ENCODE results near the gene TAGLN3.

Gene TAGLN3

DNA sequence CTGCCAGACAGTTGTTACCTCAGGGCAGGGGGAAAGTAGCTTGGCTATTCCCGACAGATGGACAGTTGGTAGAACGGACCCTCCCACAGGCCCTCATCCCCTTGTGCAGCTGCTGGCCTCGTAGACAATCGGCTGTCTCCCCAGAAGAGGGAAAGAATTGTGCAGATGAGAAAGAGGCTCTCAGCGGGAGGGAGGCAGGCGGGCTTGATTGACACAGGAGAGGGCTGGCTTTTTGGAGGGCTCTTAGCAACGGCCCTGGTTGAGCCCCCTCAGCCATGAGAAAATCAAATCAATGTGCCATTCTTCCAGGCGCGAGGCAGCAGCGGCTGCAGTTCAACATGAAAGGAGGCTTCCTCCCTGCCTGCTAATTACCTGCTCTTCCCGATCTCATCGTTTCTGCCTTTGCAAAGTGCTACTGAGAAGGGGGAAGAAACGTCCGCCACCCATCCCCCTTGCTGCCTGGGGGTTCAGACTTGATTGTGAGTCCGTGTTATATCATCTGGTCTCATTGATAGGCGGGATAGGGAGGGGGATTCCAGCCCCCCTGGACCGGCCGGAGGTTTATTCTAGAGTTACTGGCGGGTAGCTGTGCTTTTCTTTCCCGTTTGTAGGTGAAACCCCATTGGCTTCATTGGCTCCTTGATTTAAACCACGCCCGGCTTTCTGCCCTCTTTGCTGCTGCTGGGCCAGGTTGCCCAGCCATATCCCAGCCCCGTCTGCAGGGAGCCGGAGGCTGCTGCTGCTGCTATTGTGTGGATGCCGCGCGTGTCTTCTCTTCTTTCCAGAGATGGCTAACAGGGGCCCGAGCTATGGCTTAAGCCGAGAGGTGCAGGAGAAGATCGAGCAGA, at the start of gene TAGLN3:
TAGLN3 (plus strand) TSS at position 287 of the 848 bp plus-strand sequence; CDS start at position 788, 501 bp downstream.
- no peak for DNase-seq (ENCODE audit: low read depth)

DNA sequence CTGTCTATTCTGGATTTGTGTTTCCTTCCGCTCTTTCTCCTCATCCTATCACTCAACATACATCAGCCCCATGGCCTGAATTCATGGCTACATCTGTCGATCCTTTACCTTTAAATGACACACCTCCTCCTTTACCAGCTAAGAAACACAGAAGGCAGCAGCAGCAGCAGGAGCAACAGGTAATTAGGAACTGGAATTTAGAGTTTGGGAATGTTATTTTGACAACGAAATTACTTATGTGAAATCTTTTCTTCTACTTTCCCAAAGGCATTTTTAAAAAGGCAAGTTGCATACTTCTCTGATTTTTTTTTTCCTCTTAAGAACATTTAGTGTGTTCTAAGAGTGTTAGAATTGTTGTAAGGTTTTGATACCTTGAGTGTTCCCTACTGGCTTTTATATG, 49.0 kb upstream of the TAGLN3 start:
- no peak for DNase-seq (ENCODE audit: low read depth)

GRCh38 chr3:111951032-111951431, 47.7 kb upstream of the TAGLN3 start:
- no peak for DNase-seq (ENCODE audit: low read depth)

- no peak for DNase-seq (ENCODE audit: low read depth)
Measured at GRCh38 chr3:111952086-111952485, 46.6 kb upstream of the TAGLN3 start.

GRCh38 chr3:111952866-111953450, 45.8 kb upstream of the TAGLN3 start:
- DNase-seq (ENCODE audit: low read depth) = no peak

DNA sequence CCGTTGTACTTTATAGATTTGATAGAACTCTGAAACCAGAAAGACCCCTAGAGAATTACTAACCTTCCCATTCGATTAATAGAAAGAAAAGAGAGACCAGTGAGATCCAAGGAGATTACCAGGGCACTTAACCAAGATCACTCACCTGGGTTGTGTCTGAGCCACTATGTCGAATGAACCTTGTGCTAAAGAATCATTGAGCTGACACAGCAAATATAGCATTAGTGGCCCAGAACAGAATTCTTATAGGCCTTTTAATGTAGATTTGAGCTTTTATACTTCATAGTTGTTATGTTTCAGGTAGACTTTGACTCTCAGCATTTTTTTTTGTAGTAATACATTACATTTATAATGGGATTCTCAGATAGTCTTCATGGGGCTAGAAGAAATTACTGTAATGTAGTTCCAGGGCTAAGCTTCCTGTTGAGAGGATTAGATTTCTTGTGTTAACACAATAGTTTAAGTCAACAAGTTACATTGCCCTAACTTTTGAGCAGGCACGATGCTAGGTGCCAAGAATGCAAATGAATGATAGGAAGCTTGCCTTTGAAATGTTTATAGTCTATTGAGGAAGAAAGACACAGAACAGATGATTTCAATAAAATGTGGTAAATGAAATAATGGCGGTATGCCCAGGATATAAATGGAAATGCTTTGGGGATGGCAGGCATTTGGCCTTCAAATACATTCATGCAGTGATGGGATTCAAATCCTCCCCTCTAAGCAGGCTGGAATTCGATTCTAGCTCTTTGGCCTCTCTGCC, 44.3 kb upstream of the TAGLN3 start:
- DNase-seq (ENCODE audit: low read depth) = peak; percentile 97

DNA sequence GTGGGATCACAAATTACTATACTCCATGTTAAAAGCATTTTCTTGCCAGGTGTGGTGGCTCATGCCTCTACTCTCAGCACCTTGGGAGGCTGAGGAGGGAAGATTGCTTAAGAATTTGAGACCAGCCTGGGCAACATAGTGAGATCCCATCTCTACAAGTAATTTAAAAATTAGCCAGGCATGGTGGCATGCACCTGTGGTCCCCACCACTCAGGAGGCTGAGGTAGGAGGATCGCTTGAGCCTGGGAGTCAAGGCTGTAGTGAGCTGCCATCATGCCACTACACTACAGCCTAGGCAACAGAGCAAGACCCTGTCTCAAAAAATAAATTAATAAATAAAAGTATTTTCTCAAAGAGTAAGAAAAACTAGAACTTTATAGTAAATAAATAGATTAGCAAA, 42.8 kb upstream of the TAGLN3 start:
- no peak for DNase-seq (ENCODE audit: low read depth)

GRCh38 chr3:111956449-111956848, 42.3 kb upstream of the TAGLN3 start:
- peak; percentile 12 for DNase-seq (ENCODE audit: low read depth)

DNA sequence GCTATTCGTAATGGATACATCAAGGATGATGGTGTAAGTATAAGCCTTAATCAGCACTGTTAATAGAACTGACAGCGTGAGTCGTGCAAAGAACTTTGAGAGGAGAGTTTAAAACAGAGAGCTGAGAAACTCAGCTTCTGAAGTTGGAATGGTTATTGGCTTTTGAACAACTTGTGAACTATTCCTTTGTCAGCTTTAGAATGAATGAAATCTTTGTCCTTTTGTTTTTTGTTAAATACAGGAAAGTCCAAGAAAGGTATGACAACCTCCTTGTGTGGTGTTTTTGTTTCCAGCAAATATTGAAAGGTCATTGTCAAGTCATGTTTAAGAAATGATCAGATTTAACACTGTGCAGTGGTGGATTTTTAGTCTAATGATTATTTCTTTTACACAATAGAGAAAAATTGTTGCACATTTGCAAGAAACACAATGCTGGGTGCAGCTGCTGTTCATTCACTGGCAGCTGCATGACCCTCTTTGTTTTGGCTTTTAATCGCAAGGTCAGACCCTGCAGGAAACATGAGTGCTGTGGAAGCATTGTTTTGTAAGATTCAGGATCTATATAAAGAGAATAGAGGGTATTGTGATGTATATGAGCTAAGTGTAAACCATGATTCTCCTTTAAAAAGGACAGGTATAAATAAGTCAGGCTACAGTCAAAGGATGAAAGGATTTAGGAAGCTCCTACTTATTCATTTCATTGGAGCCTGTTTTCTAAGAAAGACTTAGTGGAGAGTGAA, 41.6 kb upstream of the TAGLN3 start:
- DNase-seq (ENCODE audit: low read depth) = no peak

DNA sequence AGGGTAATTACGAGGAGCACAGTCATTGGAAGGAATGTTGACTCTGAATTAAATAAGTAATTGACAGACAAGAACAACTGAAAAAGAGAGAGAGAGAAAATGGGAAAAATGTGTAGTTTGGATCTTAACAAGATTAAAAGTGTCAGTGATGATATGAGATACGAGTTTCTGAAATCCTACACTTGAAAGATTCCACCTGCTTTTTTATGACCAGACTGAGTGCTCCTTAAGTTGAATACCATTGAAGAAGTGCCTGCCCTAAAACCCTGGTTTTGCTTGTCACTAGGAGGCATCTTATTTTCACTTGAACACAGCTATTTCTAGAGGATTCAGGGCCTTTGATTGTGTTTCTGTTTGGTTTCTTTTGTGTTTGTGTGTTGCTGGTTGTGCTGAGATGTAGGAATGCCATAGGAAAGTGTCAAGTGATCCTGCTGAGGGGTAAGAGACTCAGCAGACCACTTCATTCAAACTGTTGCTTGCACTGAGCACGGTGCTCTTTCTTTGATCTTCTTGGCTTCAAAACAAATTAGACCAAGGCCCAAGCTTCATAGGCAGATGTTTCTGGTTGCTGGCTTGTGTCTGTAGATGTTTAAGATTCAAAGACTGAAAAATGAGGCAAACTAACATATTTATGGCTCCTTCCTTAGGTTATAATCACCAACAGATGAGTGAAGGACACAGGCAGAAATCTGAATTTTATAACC, 37.1 kb upstream of the TAGLN3 start:
- peak; percentile 21 for DNase-seq (ENCODE audit: low read depth)

DNA sequence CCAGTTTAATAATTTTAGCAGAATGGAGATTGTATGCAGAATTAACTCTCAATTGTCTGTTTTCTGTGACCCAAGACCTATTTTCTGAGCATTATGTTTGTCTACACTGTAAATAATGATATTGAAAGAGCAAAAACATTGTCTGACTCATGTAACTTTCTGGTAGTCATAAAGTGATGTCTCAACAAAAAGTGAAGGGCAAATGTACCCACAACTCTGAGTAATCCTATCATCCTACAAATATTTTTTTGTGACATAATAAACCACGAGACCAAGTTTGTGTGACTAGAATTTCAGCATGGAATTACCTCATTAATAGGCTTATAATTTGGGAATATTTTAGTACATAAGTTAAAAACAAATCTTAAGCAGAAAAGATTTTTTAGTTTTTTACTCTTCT, 35.3 kb upstream of the TAGLN3 start:
- peak; percentile 70 for DNase-seq (ENCODE audit: low read depth)

DNA sequence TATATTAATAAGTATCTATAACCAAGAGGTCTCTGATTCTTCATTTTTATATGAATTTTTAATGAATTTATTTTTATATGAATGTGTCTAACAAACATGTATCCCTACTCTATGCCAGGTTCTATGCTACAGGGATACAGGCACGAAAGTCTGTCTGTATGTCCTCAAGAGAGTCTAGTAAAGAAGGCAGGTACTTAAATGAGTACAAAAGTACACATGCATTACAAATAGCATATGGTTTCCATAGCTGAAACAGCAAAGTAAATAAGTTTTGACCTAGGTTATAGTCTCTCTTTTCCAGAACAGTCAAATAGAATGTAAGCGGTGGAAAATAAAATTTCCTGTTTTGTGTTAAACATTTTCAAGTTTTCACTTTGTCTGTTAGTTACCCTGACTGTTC, 33.2 kb upstream of the TAGLN3 start:
- no peak for DNase-seq (ENCODE audit: low read depth)

DNA sequence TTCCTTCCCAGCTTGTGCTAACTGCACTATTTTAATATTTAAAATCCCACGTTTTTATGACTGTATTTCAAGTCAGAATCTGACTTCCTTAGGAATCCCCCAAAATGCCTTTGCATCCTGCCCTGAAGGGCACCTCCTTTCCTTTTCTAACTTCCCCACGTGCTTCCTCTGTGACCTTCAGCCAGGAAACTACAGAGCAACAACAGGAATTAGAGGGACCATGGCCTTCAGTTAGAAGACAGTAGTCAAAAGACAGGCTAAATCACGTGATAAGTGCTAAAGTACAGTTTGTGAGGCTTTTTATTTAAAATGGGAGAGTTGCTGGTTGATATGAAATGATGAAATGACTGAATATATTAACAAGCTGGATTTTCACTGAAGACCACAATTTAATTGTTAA, 31.7 kb upstream of the TAGLN3 start:
- DNase-seq (ENCODE audit: low read depth) = no peak

DNA sequence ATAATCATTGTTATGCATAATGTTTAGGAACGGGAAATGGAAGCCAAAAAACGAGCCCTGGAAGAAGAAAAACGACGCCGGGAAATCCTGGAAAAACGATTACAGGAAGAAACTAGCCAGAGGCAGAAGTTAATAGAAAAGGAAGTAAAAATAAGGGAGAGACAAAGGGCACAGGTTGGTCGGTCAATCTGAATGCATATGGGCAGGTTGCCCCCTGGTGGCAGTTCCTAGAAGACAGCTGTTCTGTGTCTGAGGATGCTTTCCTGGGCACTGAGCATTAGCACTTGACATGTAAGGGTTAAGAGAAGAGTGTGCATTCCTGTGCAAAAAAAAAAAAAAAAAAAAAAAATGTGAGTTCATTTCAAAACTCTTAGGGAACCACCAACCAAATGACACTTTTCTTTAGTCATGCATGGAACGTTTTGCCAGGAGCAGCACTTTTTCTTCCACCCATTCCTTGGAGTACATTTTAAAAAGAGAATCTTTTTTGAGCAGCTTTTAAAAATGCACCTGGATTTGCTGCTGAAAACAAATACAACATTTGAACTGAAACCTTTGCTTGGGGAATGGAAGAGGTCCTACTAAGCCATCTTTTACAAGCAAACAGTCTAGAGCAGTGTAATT, 31.0 kb upstream of the TAGLN3 start:
- peak; percentile 66 for DNase-seq (ENCODE audit: low read depth)

- DNase-seq (ENCODE audit: low read depth) = peak; percentile 23
Measured at GRCh38 chr3:111968319-111969054, 30.2 kb upstream of the TAGLN3 start.

DNA sequence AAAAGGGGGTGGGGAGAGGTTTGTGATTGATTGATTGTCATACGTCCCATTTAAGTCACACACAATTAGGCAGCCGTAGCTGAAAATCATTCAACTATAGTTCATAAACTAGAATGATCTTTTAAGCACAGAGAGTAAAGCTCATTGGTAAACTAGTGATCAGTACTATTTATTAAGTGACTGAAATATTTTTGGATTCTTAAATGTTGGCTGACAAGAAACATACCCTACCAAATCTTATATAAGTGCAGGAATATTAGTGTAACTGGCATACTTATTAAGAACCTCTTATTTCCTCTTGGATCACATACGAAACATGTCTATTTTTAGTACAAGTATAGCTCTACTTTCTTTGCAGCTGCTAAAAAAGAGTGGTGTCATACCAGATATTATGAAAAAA, 28.3 kb upstream of the TAGLN3 start:
- no peak for DNase-seq (ENCODE audit: low read depth)

DNA sequence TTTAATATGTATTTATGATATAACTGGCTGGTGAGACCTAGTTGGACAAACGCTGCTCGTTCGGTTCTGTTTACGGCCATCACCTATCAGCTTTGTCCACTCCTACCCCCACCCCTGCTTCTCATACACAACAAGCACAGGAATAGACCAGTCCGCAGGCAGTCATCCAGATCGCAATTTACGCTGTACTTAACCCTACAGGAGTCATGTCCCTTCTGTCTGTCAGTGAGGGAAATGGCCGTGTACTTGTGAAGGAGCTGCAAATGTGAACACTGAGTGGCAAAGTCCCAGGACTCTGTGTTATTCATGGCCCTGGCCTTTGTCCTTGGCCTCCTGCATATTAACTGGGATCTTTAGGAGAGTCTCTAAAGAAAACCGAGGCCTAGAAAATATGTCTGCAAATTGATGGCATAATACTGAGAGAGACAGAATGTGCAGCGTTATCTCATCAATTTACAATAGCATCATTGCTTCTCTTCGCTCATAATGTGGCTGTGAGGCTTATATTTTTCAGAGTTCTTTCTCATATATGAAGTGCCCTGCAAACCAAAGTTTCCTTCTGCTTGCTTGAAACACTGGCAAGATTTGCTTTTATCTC, 27.1 kb upstream of the TAGLN3 start:
- no peak for DNase-seq (ENCODE audit: low read depth)

DNA sequence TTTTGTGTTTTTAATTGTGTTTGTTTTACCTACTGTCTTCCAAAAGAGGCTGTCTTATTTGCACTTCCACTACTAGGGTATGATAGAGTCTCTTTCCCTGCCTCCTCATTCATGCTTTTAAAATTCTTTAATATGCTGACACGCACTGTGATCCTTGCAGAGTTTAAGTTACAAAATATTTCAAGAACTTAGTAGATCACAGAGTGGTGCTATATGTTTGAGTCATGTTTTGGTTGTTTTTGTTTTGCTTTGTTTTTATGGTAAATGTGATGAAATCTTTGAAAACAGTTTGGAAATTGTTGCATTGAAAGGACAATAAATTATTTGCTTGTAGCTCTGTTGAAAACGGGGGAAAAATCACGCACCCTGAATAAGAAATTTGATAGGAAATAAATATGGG, 25.8 kb upstream of the TAGLN3 start:
- no peak for DNase-seq (ENCODE audit: low read depth)

DNA sequence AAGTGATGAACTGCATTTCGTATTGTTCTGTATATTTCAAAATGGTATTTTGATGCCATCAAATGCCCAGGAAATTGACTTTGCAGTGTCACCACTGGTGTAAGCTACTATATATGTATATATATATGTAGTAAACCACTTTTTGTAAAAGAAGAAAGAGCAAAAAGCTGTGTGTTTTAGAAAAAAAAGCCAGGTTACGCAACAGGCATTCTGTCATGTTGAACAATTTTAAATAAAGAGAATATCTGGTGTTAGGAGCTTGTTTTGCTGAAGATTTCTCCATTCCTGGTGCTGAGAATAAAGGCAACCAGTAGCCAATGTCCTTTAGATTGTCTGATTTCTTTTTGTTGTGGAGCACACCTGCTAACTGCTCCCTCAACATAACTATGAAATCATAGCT, 23.6 kb upstream of the TAGLN3 start:
- no peak for DNase-seq (ENCODE audit: low read depth)

- DNase-seq (ENCODE audit: low read depth) = no peak
Measured at GRCh38 chr3:111976254-111976653, 22.5 kb upstream of the TAGLN3 start.
